Lung (tissue), 12 donors: ENCODE measurements around the gene ATP9A. TPM values are rescaled to one million over a fixed set of nuclear protein-coding genes. Genes with fewer than 3 reads are reported as not detected.
A peak's percentile ranks its signal among the peaks of the same experiment; 100 is the strongest.

Experiments
- ATAC-seq: fragments of 200-7000 bp; cut with Tn5 transposase; one replicate; pipeline ENCODE4 v1.9.1; 2020; ENCODE audit warnings: moderate number of reproducible peaks; ENCODE audit not compliant: insufficient read depth, low FRiP score
- DNase-seq, 3 donors: peaks; one replicate each; pipeline ENCODE4 v3.0.0-alpha.2; 2013 to 2017
- H3K27ac ChIP-seq, 2 donors: one replicate each; pipeline ENCODE4 v1.5.1; 2013; ENCODE audit warnings: mild to moderate bottlenecking in 2 of 2, moderate library complexity in 2 of 2, control low read depth in 1 of 2, inconsistent platforms in 1 of 2, low read depth in 1 of 2, low read length in 1 of 2
- H3K27me3 ChIP-seq, 3 donors: one replicate each; pipeline ENCODE4 v1.5.1; 2013; ENCODE audit warnings: low read length in 2 of 3; ENCODE audit not compliant: control insufficient read depth in 3 of 3, insufficient read depth in 3 of 3
- H3K36me3 ChIP-seq, 4 donors: one replicate each; pipeline ENCODE4 v1.5.1; 2013; ENCODE audit warnings: low read length in 4 of 4, mild to moderate bottlenecking in 1 of 4, moderate library complexity in 1 of 4; ENCODE audit not compliant: control insufficient read depth in 4 of 4, insufficient read depth in 4 of 4
- H3K4me1 ChIP-seq, 5 donors: one replicate each; pipeline ENCODE4 v1.5.1; 2013; ENCODE audit warnings: low read length in 5 of 5, mild to moderate bottlenecking in 2 of 5, moderate library complexity in 1 of 5; ENCODE audit not compliant: control insufficient read depth in 5 of 5, insufficient read depth in 5 of 5
- H3K4me3 ChIP-seq: one replicate; pipeline ENCODE4 v1.5.1; 2013; ENCODE audit warnings: mild to moderate bottlenecking, control low read depth, moderate library complexity
- H3K9ac ChIP-seq, 2 donors: one replicate each; pipeline ENCODE4 v1.5.1; 2013; ENCODE audit warnings: low read length in 2 of 2, control low read depth in 1 of 2; ENCODE audit not compliant: insufficient read depth in 1 of 2
- H3K9me3 ChIP-seq, 4 donors: one replicate each; pipeline ENCODE4 v1.5.1; 2013; ENCODE audit warnings: low read length in 3 of 4, mild to moderate bottlenecking in 1 of 4, moderate library complexity in 1 of 4; ENCODE audit not compliant: control insufficient read depth in 4 of 4, insufficient read depth in 3 of 4
- CTCF ChIP-seq: IDR thresholded peaks from 2 replicates; pipeline ENCODE4 v1.5.1; 2012; ENCODE audit warnings: mild to moderate bottlenecking; ENCODE audit errors: control extremely low read depth, extremely low read depth
- WGBS, 2 donors: extraction: QIAGEN DNeasy Blood & Tissue Kit; methylation state at CpG; one replicate each; pipeline ENCODE4 v1.1.7; 2013; 5-methylcytosine and 5-hydroxymethylcytosine counted together
- polyA plus RNA-seq, 2 donors: library from polyadenylated mRNA; stranded (reverse); fragments of 200-250 nt; gene quantifications; one replicate each; pipeline ENCODE4 v1.2.1, GENCODE V29; 2013
- total RNA-seq, 2 donors: library from RNA; depleted of rRNA in 1 of 2; stranded (reverse); fragments of >200 nt in 1 of 2; gene quantifications; one replicate each; pipeline ENCODE4 v1.2.1, GENCODE V29; 2014 to 2021
- donor health status: control.
- donor health status: control.
- donor health status: Bipolar disorder and iron deficiency.
- donor health status: healthy.
- donor health status: DM: yes; HTN: yes; CAD: no.

The ATP9A gene
- total and polyA plus RNA-seq, 4 donors: 3.3 to 43.6 (median 14.9) TPM

GRCh38 chr20:51631953-51632352 lies 136.2 kb downstream of the ATP9A start:
- 92 to 97% methylated on average over 6 of the region's 6 CpGs for WGBS, 2 donors
- Histone ChIP-seq H3K9ac (no peak overlapping the region), H3K9me3 (no peaks in the 10 kb centered on the region), H3K4me1 (peaks cover 3 to 19% (median 11%) of the 10 kb centered on the region in 5 donors), H3K27me3 (no peaks in the 10 kb centered on the region), H3K4me3 (no peak overlapping the region), H3K27ac (peak overlapping the region; percentile 22 to 84), H3K36me3 (peaks cover 0 to 9% (median 7%) of the 10 kb centered on the region in 4 donors)
- ATAC-seq (no peak), DNase-seq (no peak)
- no peak for TF ChIP-seq CTCF

GRCh38 chr20:51631011-51631950 lies 136.9 kb downstream of the ATP9A start:
- no peaks in the 10 kb centered on the region for H3K9me3 ChIP-seq
- no peak overlapping the region for H3K4me3 ChIP-seq
- peak overlapping the region; percentile 55 to 91 for H3K27ac ChIP-seq
- H3K4me1 ChIP-seq: peaks cover 3 to 19% (median 11%) of the 10 kb centered on the region in 5 donors
- H3K9ac ChIP-seq: peak overlapping the region in 1 of 2 donors; percentile 57
- DNase-seq: peak; percentile 71 to 95 (median 93)
- peak; percentile 75 for ATAC-seq
- H3K27me3 ChIP-seq: no peaks in the 10 kb centered on the region
- no peak for TF ChIP-seq CTCF
- 18 to 28% methylated on average over 21 of the region's 21 CpGs for WGBS, 2 donors
- H3K36me3 ChIP-seq: peaks cover 0 to 9% (median 6%) of the 10 kb centered on the region in 4 donors

GRCh38 chr20:51629399-51630058 lies 138.7 kb downstream of the ATP9A start:
- ATAC-seq: no peak
- no peak overlapping the region for H3K4me3 ChIP-seq
- H3K9ac ChIP-seq: no peak overlapping the region

More at GRCh38 chr20:51629399-51630058, 138.7 kb downstream of the ATP9A start:
- Histone ChIP-seq H3K9me3 (no peaks in the 10 kb centered on the region), H3K4me1 (peaks cover 3 to 19% (median 11%) of the 10 kb centered on the region in 5 donors), H3K27me3 (no peaks in the 10 kb centered on the region), H3K36me3 (peaks cover 0 to 9% (median 5%) of the 10 kb centered on the region in 4 donors), H3K27ac (no peak overlapping the region)
- DNase-seq: no peak
- 84 to 90% methylated on average over 3 of the region's 3 CpGs for WGBS, 2 donors
- TF ChIP-seq CTCF: no peak
